Measurements from ENCODE around the gene SGSM2.

DNA sequence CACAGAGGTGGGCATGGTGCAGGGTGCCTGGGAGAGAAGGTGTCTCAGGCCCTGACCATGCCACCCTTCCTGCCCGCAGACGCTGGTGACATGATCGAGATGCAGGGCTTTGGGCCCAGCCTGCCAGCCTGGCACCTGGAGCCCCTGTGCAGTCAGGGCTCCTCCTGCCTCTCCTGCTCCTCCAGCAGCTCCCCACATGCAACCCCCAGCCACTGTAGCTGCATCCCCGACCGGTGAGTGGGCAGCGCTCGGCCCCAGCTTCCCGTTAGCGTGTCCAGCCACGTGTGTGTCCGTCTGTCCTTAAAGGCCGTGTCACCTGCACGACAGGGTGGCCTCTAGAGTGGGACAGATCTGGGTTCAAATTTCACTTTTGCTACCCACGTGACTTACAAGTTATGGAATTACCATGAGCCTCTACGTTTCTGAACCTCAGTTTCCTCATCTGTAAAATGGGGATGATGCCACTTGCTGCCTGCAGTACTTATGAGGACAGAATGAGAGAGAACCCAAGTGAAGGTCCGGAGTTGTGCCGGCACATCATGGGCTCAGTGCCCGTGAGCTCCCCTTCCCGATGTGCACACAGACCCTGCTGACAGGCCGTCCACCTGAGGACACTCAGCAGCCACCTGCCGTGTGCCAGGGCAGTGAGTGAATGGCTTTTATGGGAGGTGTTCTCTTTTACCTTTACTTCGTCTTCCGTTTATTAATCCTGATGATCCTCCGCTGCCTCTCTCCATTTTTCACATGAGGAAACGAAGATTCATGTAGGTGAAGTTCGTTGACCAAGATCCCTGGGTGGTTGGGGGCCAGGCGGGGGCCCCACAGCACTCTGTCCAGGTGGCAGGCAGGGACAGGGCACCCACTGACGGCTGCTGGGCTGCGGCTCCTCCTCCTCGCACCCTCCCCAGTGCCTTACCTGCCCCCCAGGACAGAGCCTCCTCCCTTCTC is 34.2 kb downstream of the SGSM2 start:
- TF ChIP-seq, protein P1, sequence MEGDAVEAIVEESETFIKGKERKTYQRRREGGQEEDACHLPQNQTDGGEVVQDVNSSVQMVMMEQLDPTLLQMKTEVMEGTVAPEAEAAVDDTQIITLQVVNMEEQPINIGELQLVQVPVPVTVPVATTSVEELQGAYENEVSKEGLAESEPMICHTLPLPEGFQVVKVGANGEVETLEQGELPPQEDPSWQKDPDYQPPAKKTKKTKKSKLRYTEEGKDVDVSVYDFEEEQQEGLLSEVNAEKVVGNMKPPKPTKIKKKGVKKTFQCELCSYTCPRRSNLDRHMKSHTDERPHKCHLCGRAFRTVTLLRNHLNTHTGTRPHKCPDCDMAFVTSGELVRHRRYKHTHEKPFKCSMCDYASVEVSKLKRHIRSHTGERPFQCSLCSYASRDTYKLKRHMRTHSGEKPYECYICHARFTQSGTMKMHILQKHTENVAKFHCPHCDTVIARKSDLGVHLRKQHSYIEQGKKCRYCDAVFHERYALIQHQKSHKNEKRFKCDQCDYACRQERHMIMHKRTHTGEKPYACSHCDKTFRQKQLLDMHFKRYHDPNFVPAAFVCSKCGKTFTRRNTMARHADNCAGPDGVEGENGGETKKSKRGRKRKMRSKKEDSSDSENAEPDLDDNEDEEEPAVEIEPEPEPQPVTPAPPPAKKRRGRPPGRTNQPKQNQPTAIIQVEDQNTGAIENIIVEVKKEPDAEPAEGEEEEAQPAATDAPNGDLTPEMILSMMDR (IDR thresholded peaks at IDR 0.05; ENCODE audit: poor library complexity, severe bottlenecking): no peak
- no peak for TF ChIP-seq EZH2 (IDR thresholded peaks at IDR 0.05; ENCODE audit: borderline replicate concordance, insufficient read depth, low read length, poor library complexity, severe bottlenecking)
- no peak for TF ChIP-seq RAD21 (conservative IDR thresholded peaks at IDR 0.05)
- TF ChIP-seq EP300 (conservative IDR thresholded peaks at IDR 0.05; ENCODE audit: poor library complexity, severe bottlenecking): no peak
- no peak for TF ChIP-seq POLR2AphosphoS5 (IDR thresholded peaks at IDR 0.05)
- no peak for TF ChIP-seq MXI1 (conservative IDR thresholded peaks at IDR 0.05; ENCODE audit: poor library complexity, severe bottlenecking)
- no peak for TF ChIP-seq TAF1 (IDR thresholded peaks at IDR 0.05; ENCODE audit: low read depth)
- TF ChIP-seq SMC3 (conservative IDR thresholded peaks at IDR 0.05; ENCODE audit: poor library complexity): no peak
- TF ChIP-seq, protein P2, sequence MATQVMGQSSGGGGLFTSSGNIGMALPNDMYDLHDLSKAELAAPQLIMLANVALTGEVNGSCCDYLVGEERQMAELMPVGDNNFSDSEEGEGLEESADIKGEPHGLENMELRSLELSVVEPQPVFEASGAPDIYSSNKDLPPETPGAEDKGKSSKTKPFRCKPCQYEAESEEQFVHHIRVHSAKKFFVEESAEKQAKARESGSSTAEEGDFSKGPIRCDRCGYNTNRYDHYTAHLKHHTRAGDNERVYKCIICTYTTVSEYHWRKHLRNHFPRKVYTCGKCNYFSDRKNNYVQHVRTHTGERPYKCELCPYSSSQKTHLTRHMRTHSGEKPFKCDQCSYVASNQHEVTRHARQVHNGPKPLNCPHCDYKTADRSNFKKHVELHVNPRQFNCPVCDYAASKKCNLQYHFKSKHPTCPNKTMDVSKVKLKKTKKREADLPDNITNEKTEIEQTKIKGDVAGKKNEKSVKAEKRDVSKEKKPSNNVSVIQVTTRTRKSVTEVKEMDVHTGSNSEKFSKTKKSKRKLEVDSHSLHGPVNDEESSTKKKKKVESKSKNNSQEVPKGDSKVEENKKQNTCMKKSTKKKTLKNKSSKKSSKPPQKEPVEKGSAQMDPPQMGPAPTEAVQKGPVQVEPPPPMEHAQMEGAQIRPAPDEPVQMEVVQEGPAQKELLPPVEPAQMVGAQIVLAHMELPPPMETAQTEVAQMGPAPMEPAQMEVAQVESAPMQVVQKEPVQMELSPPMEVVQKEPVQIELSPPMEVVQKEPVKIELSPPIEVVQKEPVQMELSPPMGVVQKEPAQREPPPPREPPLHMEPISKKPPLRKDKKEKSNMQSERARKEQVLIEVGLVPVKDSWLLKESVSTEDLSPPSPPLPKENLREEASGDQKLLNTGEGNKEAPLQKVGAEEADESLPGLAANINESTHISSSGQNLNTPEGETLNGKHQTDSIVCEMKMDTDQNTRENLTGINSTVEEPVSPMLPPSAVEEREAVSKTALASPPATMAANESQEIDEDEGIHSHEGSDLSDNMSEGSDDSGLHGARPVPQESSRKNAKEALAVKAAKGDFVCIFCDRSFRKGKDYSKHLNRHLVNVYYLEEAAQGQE (IDR thresholded peaks at IDR 0.05; ENCODE audit: borderline replicate concordance): no peak
